Measurements from ENCODE around the gene AMER2. TPM values are rescaled to one million over a fixed set of nuclear protein-coding genes. Genes with fewer than 3 reads are reported as not detected.

AMER2 gene, protein sequence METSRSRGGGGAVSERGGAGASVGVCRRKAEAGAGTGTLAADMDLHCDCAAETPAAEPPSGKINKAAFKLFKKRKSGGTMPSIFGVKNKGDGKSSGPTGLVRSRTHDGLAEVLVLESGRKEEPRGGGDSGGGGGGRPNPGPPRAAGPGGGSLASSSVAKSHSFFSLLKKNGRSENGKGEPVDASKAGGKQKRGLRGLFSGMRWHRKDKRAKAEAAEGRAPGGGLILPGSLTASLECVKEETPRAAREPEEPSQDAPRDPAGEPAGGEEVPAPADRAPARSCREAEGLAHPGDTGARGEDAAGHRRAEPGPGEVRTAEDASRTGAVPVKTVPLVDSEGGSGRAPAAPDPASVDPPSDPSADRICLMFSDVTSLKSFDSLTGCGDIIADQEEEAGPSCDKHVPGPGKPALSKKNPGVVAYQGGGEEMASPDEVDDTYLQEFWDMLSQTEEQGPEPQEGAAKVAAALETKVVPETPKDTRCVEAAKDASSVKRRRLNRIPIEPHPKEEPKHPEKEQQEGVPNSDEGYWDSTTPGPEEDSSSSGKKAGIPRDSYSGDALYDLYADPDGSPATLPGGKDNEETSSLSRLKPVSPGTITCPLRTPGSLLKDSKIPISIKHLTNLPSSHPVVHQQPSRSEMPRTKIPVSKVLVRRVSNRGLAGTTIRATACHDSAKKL
- total RNA-seq (under 0.01 and 0.09 TPM in 2 replicates), polyA plus RNA-seq (0.15 TPM in 1 of 2 replicates, not detected in the other)

DNA sequence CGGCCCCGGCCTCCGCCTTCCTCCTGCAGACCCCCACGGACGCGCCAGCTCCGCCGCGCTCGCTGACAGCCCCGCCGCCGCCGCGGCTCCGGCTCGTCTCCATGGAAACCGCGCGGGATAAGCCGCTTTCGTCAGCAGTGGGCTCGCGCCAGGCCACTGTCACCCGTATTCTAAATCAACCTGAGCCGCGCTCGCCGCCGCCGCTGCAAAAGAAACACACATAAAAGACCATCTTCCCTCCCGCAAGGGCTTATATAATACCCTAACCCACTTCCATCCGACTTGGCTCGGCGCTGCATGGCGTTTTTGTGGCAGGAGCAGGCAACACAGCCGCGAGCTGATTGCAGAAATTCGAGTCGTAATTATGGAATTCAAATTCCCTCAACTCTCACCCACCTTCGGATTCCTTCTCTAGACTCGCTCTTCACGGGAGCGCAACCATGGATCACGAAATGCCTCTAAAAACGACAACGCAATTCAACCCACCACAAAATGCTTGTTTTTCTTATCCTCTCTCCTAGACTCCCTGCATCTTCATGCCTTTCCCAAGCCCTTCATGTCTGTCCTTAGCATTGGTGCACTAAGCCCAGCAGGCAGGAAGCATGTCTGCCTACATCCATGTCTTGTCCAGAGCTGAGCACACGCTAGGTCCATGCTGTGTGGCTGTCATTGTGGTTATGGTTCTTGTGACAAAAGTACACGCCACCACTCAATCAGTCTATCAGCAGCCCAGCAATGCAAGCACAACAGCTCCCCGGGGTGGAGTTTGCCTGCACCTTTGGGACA lies at the start of gene AMER2:
Gene AMER2, minus strand, starts transcription at position 772 of the 786 bp plus-strand sequence. Its CDS starts 669 bp downstream, at position 103.
- Histone ChIP-seq H3K9me3 (ENCODE audit: low read depth) (no peaks in the 10 kb centered on the region), H3K27me3 (peaks cover 74% of the 10 kb centered on the region), H3K4me3 (peak within 1 kb of the TSS; percentile 44), H3K4me1 (ENCODE audit: low read depth) (no peaks in the 10 kb centered on the region), H3K36me3 (no peaks in the 10 kb centered on the region), H3K27ac (no peak within 1 kb of the TSS)
- TF ChIP-seq CTCF (IDR thresholded peaks at IDR 0.05; ENCODE audit: low read depth, low read length) = no peak
- peak; percentile 38 to 70 for DNase-seq (ENCODE audit: low read depth in 1 of 2, low spot score in 1 of 2)

GRCh38 chr13:25218019-25218418 lies 45.9 kb upstream of the AMER2 start:
- Histone ChIP-seq H3K36me3 (no peaks in the 10 kb centered on the region), H3K27me3 (no peaks in the 10 kb centered on the region), H3K4me1 (ENCODE audit: low read depth) (no peaks in the 10 kb centered on the region), H3K9me3 (ENCODE audit: low read depth) (no peaks in the 10 kb centered on the region), H3K4me3 (no peak overlapping the region), H3K27ac (no peak overlapping the region)
- DNase-seq (ENCODE audit: low read depth in 1 of 2, low spot score in 1 of 2) = no peak
- TF ChIP-seq CTCF (IDR thresholded peaks at IDR 0.05; ENCODE audit: low read depth, low read length) = no peak

DNA sequence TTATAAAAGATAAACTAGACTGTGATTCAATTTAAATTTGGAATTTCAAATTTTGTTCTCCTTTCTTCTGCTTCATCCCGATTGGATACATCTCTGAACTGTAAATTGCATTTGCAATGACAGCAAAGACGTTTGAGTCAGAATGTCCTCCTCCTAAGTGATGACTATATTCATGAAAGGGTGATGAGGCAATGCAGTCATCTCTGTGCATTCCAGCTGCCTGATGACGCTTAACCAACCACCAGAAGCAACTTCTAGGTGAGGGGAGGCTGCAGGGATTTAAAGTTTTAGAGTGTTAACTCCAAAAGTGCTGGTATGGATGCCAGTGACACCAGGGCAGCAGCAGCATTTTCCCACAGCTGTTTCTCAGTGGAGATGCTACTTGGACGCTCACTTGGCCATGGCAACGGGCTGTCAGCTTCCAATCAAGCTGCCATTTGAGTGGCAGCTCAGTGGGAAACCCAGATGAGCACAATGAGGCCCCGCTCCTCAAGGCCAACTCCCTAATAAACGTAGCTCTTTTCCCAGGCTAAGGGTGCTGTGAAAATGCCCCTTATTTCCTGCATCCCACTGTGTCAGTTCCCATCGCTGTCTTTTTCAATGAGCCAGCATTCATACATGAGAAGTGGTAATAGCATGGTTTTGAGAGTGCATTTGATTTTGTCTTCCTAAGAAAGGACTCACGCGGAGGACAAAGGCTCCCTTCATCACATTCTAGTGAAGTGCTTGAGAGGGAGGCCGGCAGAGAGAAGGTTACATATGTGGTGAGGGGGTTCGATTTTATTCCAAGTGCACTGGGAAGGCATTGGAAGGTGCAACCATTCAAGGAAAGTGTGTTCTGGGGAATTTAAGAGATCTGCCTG lies 45.2 kb upstream of the AMER2 start:
- H3K36me3 ChIP-seq = no peaks in the 10 kb centered on the region
- no peak overlapping the region for H3K4me3 ChIP-seq
- no peaks in the 10 kb centered on the region for H3K27me3 ChIP-seq
- H3K27ac ChIP-seq = no peak overlapping the region
- H3K9me3 ChIP-seq (ENCODE audit: low read depth) = no peaks in the 10 kb centered on the region
- TF ChIP-seq CTCF (IDR thresholded peaks at IDR 0.05; ENCODE audit: low read depth, low read length) = no peak
- peak in 1 of 2 donors; percentile 39 for DNase-seq (ENCODE audit: low read depth in 1 of 2, low spot score in 1 of 2)
- no peaks in the 10 kb centered on the region for H3K4me1 ChIP-seq (ENCODE audit: low read depth)

- Histone ChIP-seq H3K27ac (no peak overlapping the region), H3K4me3 (no peak overlapping the region), H3K9me3 (ENCODE audit: low read depth) (no peaks in the 10 kb centered on the region), H3K36me3 (no peaks in the 10 kb centered on the region), H3K4me1 (ENCODE audit: low read depth) (no peaks in the 10 kb centered on the region), H3K27me3 (no peaks in the 10 kb centered on the region)
- no peak for DNase-seq (ENCODE audit: low read depth in 1 of 2, low spot score in 1 of 2)
- TF ChIP-seq CTCF (IDR thresholded peaks at IDR 0.05; ENCODE audit: low read depth, low read length) = no peak
Observed at GRCh38 chr13:25215253-25215575, 43.1 kb upstream of the AMER2 start.
